Calu3 (cell line): ENCODE results near the gene PSMD13. TPM values are rescaled to one million over a fixed set of nuclear protein-coding genes. Genes with fewer than 3 reads are reported as not detected.
"Not testable (repeated sequence)": the region's sequence is repeated elsewhere in the genome, so short reads cannot be mapped to it uniquely, and the experiment has no call there.

Source experiments
- BruUV-seq: library from RNA; stranded (reverse); fragments of 400-500 nt; replicated peaks from 2 replicates; lab custom pipeline; 2021; lab: Mats Ljungman, UMichigan
- CTCF ChIA-PET: fragments of 300-600 bp; sonication (Branson Sonifier 250); formaldehyde crosslinking; loops from one replicate; lab custom pipeline; 2022; ENCODE audit warnings: antibody characterized with exemption; lab: Charles Lee
- DNase-seq: peaks from one replicate; pipeline ENCODE4 v3.0.0; 2022
- H3K27ac Mint-ChIP-seq: one replicate; pipeline ENCODE4 v1.8.0; 2022; ENCODE audit warnings: mixed read lengths; ENCODE audit not compliant: unreplicated experiment
- H3K27me3 Mint-ChIP-seq: one replicate; pipeline ENCODE4 v1.8.0; 2022; ENCODE audit warnings: mixed read lengths; ENCODE audit not compliant: unreplicated experiment
- H3K36me3 Mint-ChIP-seq: one replicate; pipeline ENCODE4 v1.8.0; 2022; ENCODE audit warnings: mild to moderate bottlenecking, moderate library complexity, mixed read lengths; ENCODE audit not compliant: insufficient read depth, unreplicated experiment
- H3K4me1 Mint-ChIP-seq: one replicate; pipeline ENCODE4 v1.8.0; 2022; ENCODE audit warnings: mild to moderate bottlenecking, low read depth, mixed read lengths; ENCODE audit not compliant: unreplicated experiment
- H3K4me3 Mint-ChIP-seq: one replicate; pipeline ENCODE4 v1.8.0; 2022; ENCODE audit warnings: mild to moderate bottlenecking, low read depth, moderate library complexity, mixed read lengths; ENCODE audit not compliant: unreplicated experiment
- H3K9me3 Mint-ChIP-seq: one replicate; pipeline ENCODE4 v1.8.0; 2022; ENCODE audit warnings: low read depth, mixed read lengths; ENCODE audit not compliant: unreplicated experiment
- CTCF ChIP-seq: fragments of 200-600 bp; IDR thresholded peaks from one replicate; pipeline ENCODE4 v1.8.0; 2022; ENCODE audit warnings: antibody characterized with exemption; ENCODE audit not compliant: unreplicated experiment
- intact Hi-C: fragments of 100-400 bp; cut with micrococcal nuclease; formaldehyde crosslinking; loops from one replicate; pipeline ENCODE4 v1.10.0; 2022; ENCODE audit not compliant: unreplicated experiment
- total RNA-seq: library from RNA; stranded (reverse); gene quantifications from 2 replicates; pipeline ENCODE4 v1.2.3, GENCODE V29; 2022

The PSMD13 gene
- total RNA-seq, 1 experiment from 2014 or later, result 172 TPM

GRCh38 chr11:266676-267439, 30.1 kb downstream of the PSMD13 start:
- intact Hi-C loops, result no loop called here
- peaks cover 18% of the 10 kb centered on the region for H3K4me1 Mint-ChIP-seq
- no peak for DNase-seq
- CTCF ChIA-PET, result no interaction called here
- H3K27me3 Mint-ChIP-seq, result peaks cover 33% of the 10 kb centered on the region
- peak overlapping the region; percentile 69 for H3K27ac Mint-ChIP-seq
- no peaks in the 10 kb centered on the region for H3K9me3 Mint-ChIP-seq
- no peak for TF ChIP-seq CTCF
- H3K4me3 Mint-ChIP-seq, result peak overlapping the region; percentile 13
- no peaks in the 10 kb centered on the region for H3K36me3 Mint-ChIP-seq
- no TSS peak for BruUV-seq

GRCh38 chr11:267491-267994, 30.8 kb downstream of the PSMD13 start:
- Mint-ChIP-seq H3K4me1 (peaks cover 18% of the 10 kb centered on the region), H3K27me3 (peaks cover 37% of the 10 kb centered on the region), H3K36me3 (no peaks in the 10 kb centered on the region), H3K9me3 (no peaks in the 10 kb centered on the region), H3K27ac (peak overlapping the region; percentile 69), H3K4me3 (peak overlapping the region; percentile 13)
- DNase-seq, result no peak
- CTCF ChIA-PET, result interaction anchor here (0.6 kb wide), 1 partner anchor 129 kb away, joined by 3 read pairs; no protein-coding TSS in a partner anchor
- intact Hi-C loops, result no loop called here
- TF ChIP-seq CTCF, result no peak
- BruUV-seq, result no TSS peak

- peak overlapping the region; percentile 39 for H3K4me3 Mint-ChIP-seq
- H3K27me3 Mint-ChIP-seq, result peaks cover 45% of the 10 kb centered on the region
- H3K27ac Mint-ChIP-seq, result peak overlapping the region; percentile 28
- H3K36me3 Mint-ChIP-seq, intact Hi-C loops, H3K9me3 Mint-ChIP-seq, BruUV-seq: not testable (repeated sequence)
- DNase-seq, result peak; percentile 59
- CTCF ChIA-PET, result interaction anchor here (1.0 kb wide), 2 partner anchors 11 to 125 kb away, joined by 3 read pairs; partner anchors contain the start of gene PKP3
- peaks cover 18% of the 10 kb centered on the region for H3K4me1 Mint-ChIP-seq
Observed at GRCh38 chr11:268716-269145, 32.0 kb downstream of the PSMD13 start.

- Mint-ChIP-seq H3K4me3 (peak overlapping the region; percentile 39), H3K36me3 (no peaks in the 10 kb centered on the region)
- CTCF ChIA-PET, result interaction anchor here (1.0 kb wide), 2 partner anchors 12 to 125 kb away, joined by 3 read pairs; partner anchors contain the start of gene PKP3
Observed at GRCh38 chr11:269146-269890, 32.5 kb downstream of the PSMD13 start.

More at GRCh38 chr11:269146-269890, 32.5 kb downstream of the PSMD13 start:
- BruUV-seq, result no TSS peak
- TF ChIP-seq CTCF, result no peak
- peaks cover 45% of the 10 kb centered on the region for H3K27me3 Mint-ChIP-seq
- peak overlapping the region; percentile 28 for H3K27ac Mint-ChIP-seq
- H3K9me3 Mint-ChIP-seq, result no peaks in the 10 kb centered on the region
- H3K4me1 Mint-ChIP-seq, result peaks cover 18% of the 10 kb centered on the region
- intact Hi-C loops, result no loop called here
- DNase-seq, result no peak
